Osteocyte (in vitro differentiated cells): ENCODE data around the gene PRX. TPM values are rescaled to one million over a fixed set of nuclear protein-coding genes. Genes with fewer than 3 reads are reported as not detected.

ENCODE experiments used
- DNase-seq: peaks from one replicate; pipeline ENCODE4 v3.0.0; 2021; ENCODE audit warnings: mixed read lengths; ENCODE audit not compliant: unreplicated experiment; ENCODE audit errors: extremely low spot score
- H3K27ac Mint-ChIP-seq: one replicate; pipeline ENCODE4 v1.8.0; 2021; ENCODE audit warnings: mild to moderate bottlenecking, mixed read lengths; ENCODE audit not compliant: unreplicated experiment
- H3K27me3 Mint-ChIP-seq: one replicate; pipeline ENCODE4 v1.8.0; 2021; ENCODE audit warnings: mixed read lengths; ENCODE audit not compliant: unreplicated experiment
- H3K36me3 Mint-ChIP-seq: one replicate; pipeline ENCODE4 v1.8.0; 2021; ENCODE audit warnings: mixed read lengths; ENCODE audit not compliant: unreplicated experiment
- H3K4me1 Mint-ChIP-seq: one replicate; pipeline ENCODE4 v1.8.0; 2021; ENCODE audit warnings: mixed read lengths; ENCODE audit not compliant: unreplicated experiment
- H3K4me3 Mint-ChIP-seq: one replicate; pipeline ENCODE4 v1.8.0; 2021; ENCODE audit warnings: mild to moderate bottlenecking, moderate library complexity, mixed read lengths; ENCODE audit not compliant: unreplicated experiment
- H3K9me3 Mint-ChIP-seq: one replicate; pipeline ENCODE4 v1.8.0; 2021; ENCODE audit warnings: mixed read lengths; ENCODE audit not compliant: unreplicated experiment
- CTCF ChIP-seq: fragments of 200-600 bp; sonication (generic); IDR thresholded peaks from 2 replicates; pipeline ENCODE4 v1.5.0; 2021; ENCODE audit warnings: antibody characterized with exemption, mild to moderate bottlenecking, moderate library complexity
- total RNA-seq: library from RNA; stranded (reverse); gene quantifications from 2 replicates; pipeline ENCODE4 v1.2.1, GENCODE V29; 2021

PRX gene
- total RNA-seq, 1 donor from 2014 or later = 5.0 TPM

GRCh38 chr19:40358773-40359172 is 54.4 kb downstream of the PRX start:
- Mint-ChIP-seq H3K27ac (no peak overlapping the region), H3K36me3 (peaks cover 3% of the 10 kb centered on the region), H3K4me1 (peaks cover 4% of the 10 kb centered on the region), H3K9me3 (no peaks in the 10 kb centered on the region), H3K27me3 (no peaks in the 10 kb centered on the region), H3K4me3 (no peak overlapping the region)
- DNase-seq = no peak
- no peak for TF ChIP-seq CTCF

- Mint-ChIP-seq H3K27ac (no peak overlapping the region), H3K27me3 (no peaks in the 10 kb centered on the region), H3K4me3 (no peak overlapping the region), H3K4me1 (peaks cover 4% of the 10 kb centered on the region), H3K36me3 (peaks cover 3% of the 10 kb centered on the region), H3K9me3 (no peaks in the 10 kb centered on the region)
- DNase-seq = no peak
- no peak for TF ChIP-seq CTCF
Measured at GRCh38 chr19:40357640-40358039, 55.5 kb downstream of the PRX start.

GRCh38 chr19:40356681-40357595 is 56.2 kb downstream of the PRX start:
- Mint-ChIP-seq H3K27ac (peak overlapping the region; percentile 54), H3K9me3 (no peaks in the 10 kb centered on the region), H3K4me3 (no peak overlapping the region), H3K27me3 (no peaks in the 10 kb centered on the region), H3K36me3 (peaks cover 3% of the 10 kb centered on the region), H3K4me1 (peaks cover 4% of the 10 kb centered on the region)
- DNase-seq = no peak
- TF ChIP-seq CTCF = no peak

- H3K36me3 Mint-ChIP-seq = peaks cover 3% of the 10 kb centered on the region
- TF ChIP-seq CTCF = no peak
- no peak overlapping the region for H3K27ac Mint-ChIP-seq
- no peaks in the 10 kb centered on the region for H3K27me3 Mint-ChIP-seq
- no peak overlapping the region for H3K4me3 Mint-ChIP-seq
- DNase-seq = no peak
- H3K4me1 Mint-ChIP-seq = peaks cover 4% of the 10 kb centered on the region
- no peaks in the 10 kb centered on the region for H3K9me3 Mint-ChIP-seq
Measured at GRCh38 chr19:40355975-40356680, 57.0 kb downstream of the PRX start.

GRCh38 chr19:40348961-40349507 is 64.1 kb downstream of the PRX start:
- no peaks in the 10 kb centered on the region for H3K27me3 Mint-ChIP-seq
- TF ChIP-seq CTCF = no peak
- peak overlapping the region; percentile 84 for H3K4me3 Mint-ChIP-seq
- H3K36me3 Mint-ChIP-seq = no peaks in the 10 kb centered on the region
- DNase-seq = no peak
- H3K27ac Mint-ChIP-seq = peak overlapping the region; percentile 81
- peaks cover 19% of the 10 kb centered on the region for H3K4me1 Mint-ChIP-seq
- no peaks in the 10 kb centered on the region for H3K9me3 Mint-ChIP-seq
